H1 (cell line): Measurements from ENCODE around the gene ABCG8. TPM values are rescaled to one million over a fixed set of nuclear protein-coding genes. Genes with fewer than 3 reads are reported as not detected.

Source experiments
- CTCF ChIA-PET: fragments of 300-600 bp; sonication (Branson Sonifier 250); formaldehyde crosslinking; loops from one replicate; lab custom pipeline; 2021; ENCODE audit not compliant: partially characterized antibody; lab: Charles Lee
- POLR2A ChIA-PET: fragments of 300-600 bp; sonication (Branson Sonifier 250); formaldehyde crosslinking; loops from one replicate; lab custom pipeline; 2021; ENCODE audit warnings: inconsistent platforms; ENCODE audit not compliant: partially characterized antibody; lab: Charles Lee
- DNase-seq, 2 experiments: peaks; one replicate each; pipeline versions ENCODE4 v3.0.0 to v3.0.0-alpha.2; 2010 to 2022; ENCODE audit warnings: low spot score in 2 of 2, low read depth in 1 of 2, mixed read lengths in 1 of 2
- FAIRE-seq: peaks from 2 replicates; lab custom pipeline; 2011; peaks lifted over from hg19 to GRCh38; lab: Jason Lieb, UNC
- H2AFZ ChIP-seq: 2 replicates; pipeline ENCODE4 v1.8.1; 2012; ENCODE audit warnings: low read length, inconsistent platforms
- H2AK5ac ChIP-seq: 2 replicates; pipeline ENCODE4 v1.6.1; 2013; ENCODE audit warnings: low read depth, low read length
- H2BK120ac ChIP-seq: replicated peaks from 2 replicates; pipeline ENCODE3; 2013; ENCODE audit warnings: low read depth, low read length, inconsistent platforms
- H2BK12ac ChIP-seq: 2 replicates; pipeline ENCODE4 v1.6.1; 2013; ENCODE audit warnings: low read depth, low read length
- H2BK15ac ChIP-seq: 2 replicates; pipeline ENCODE4 v1.6.1; 2013; ENCODE audit warnings: low read length
- H2BK20ac ChIP-seq: 2 replicates; pipeline ENCODE4 v1.6.1; 2013; ENCODE audit warnings: low read length
- H2BK5ac ChIP-seq: 2 replicates; pipeline ENCODE4 v1.6.1; 2013; ENCODE audit warnings: low read depth, low read length
- H3K14ac ChIP-seq: 2 replicates; pipeline ENCODE4 v1.6.1; 2013; ENCODE audit warnings: inconsistent platforms; ENCODE audit not compliant: insufficient read length
- H3K18ac ChIP-seq: 2 replicates; pipeline ENCODE4 v1.6.1; 2013; ENCODE audit warnings: low read length; ENCODE audit errors: extremely low read depth
- H3K23ac ChIP-seq: 2 replicates; pipeline ENCODE4 v1.6.1; 2013; ENCODE audit warnings: inconsistent platforms; ENCODE audit not compliant: insufficient read length
- H3K23me2 ChIP-seq: 2 replicates; pipeline ENCODE4 v1.6.1; 2013; ENCODE audit warnings: low read depth, low read length
- H3K27ac ChIP-seq: 2 replicates; pipeline ENCODE4 v1.6.1; 2011; ENCODE audit warnings: low read depth, low read length, inconsistent platforms
- H3K27me3 ChIP-seq, 4 experiments: replicated peaks in 1 of 4; 1 replicate in 1 of 4; 2 replicates in 3 of 4; pipeline versions ENCODE4 v1.6.1 to v1.8.1; 2011 to 2013; ENCODE audit warnings: low read length in 3 of 4, mild to moderate bottlenecking in 3 of 4, inconsistent platforms in 2 of 4, mixed read lengths in 2 of 4, moderate library complexity in 1 of 4; ENCODE audit not compliant: control insufficient read depth in 3 of 4, insufficient read depth in 3 of 4; ENCODE audit errors: extremely low read depth in 1 of 4
- H3K36me3 ChIP-seq, 4 experiments: 2 replicates each; pipeline versions ENCODE4 v1.6.1 to v1.8.1; 2011 to 2013; ENCODE audit warnings: mild to moderate bottlenecking in 4 of 4, low read length in 3 of 4, moderate library complexity in 2 of 4, control low read depth in 1 of 4, inconsistent platforms in 1 of 4; ENCODE audit not compliant: insufficient read depth in 4 of 4, control insufficient read depth in 2 of 4
- H3K4ac ChIP-seq: replicated peaks from 2 replicates; pipeline ENCODE3; 2013; ENCODE audit warnings: low read length, low read depth, mixed read lengths, inconsistent platforms; ENCODE audit not compliant: insufficient read length
- H3K4me1 ChIP-seq, 4 experiments: replicated peaks in 1 of 4; 1 replicate in 1 of 4; 2 replicates in 3 of 4; pipeline versions ENCODE4 v1.6.1 to v1.8.1; 2011 to 2013; ENCODE audit warnings: low read length in 3 of 4, inconsistent platforms in 2 of 4, mixed read lengths in 1 of 4; ENCODE audit not compliant: insufficient read depth in 4 of 4, control insufficient read depth in 3 of 4
- H3K4me2 ChIP-seq, 2 experiments: 2 replicates each; pipeline versions ENCODE4 v1.6.1 to v1.8.1; 2011 to 2013; ENCODE audit warnings: low read depth in 2 of 2, low read length in 2 of 2, control low read depth in 1 of 2, inconsistent platforms in 1 of 2, mild to moderate bottlenecking in 1 of 2; ENCODE audit not compliant: insufficient read depth in 1 of 2
- H3K4me3 ChIP-seq, 4 experiments: fragments of 200-600, 300-600 bp in 1 of 4; sonication (generic), shearing (Covaris generic), sonication (Bioruptor Twin) in 1 of 4; 2 replicates each; pipeline versions ENCODE4 v1.5.1 to v1.8.1; 2011 to 2016; ENCODE audit warnings: low read length in 4 of 4, low read depth in 3 of 4, control low read depth in 2 of 4, inconsistent platforms in 2 of 4, mild to moderate bottlenecking in 2 of 4, mixed read lengths in 1 of 4, moderate library complexity in 1 of 4; ENCODE audit not compliant: insufficient read depth in 2 of 4; ENCODE audit errors: extremely low read depth in 1 of 4
- H3K56ac ChIP-seq: replicated peaks from 2 replicates; pipeline ENCODE3; 2013; ENCODE audit warnings: low read depth, mild to moderate bottlenecking, mixed read lengths, low read length, inconsistent platforms; ENCODE audit not compliant: insufficient read length
- H3K79me1 ChIP-seq: 2 replicates; pipeline ENCODE4 v1.6.1; 2013; ENCODE audit warnings: low read depth, low read length, control low read depth
- H3K79me2 ChIP-seq, 2 experiments: 2 replicates each; pipeline versions ENCODE4 v1.6.1 to v1.8.1; 2012 to 2013; ENCODE audit warnings: low read length in 2 of 2, mild to moderate bottlenecking in 2 of 2, inconsistent platforms in 1 of 2; ENCODE audit not compliant: insufficient read depth in 2 of 2, control insufficient read depth in 1 of 2
- H3K9ac ChIP-seq, 4 experiments: replicated peaks in 1 of 4; 1 replicate in 1 of 4; 2 replicates in 3 of 4; pipeline versions ENCODE4 v1.6.1 to v1.8.1; 2011 to 2013; ENCODE audit warnings: low read depth in 3 of 4, low read length in 3 of 4, control low read depth in 2 of 4, mild to moderate bottlenecking in 2 of 4, moderate library complexity in 2 of 4, inconsistent platforms in 1 of 4; ENCODE audit errors: extremely low read depth in 1 of 4
- H3K9me3 ChIP-seq, 2 experiments: 2 replicates each; pipeline versions ENCODE4 v1.6.1 to v1.8.1; 2012 to 2013; ENCODE audit warnings: mild to moderate bottlenecking in 2 of 2, moderate library complexity in 2 of 2, control low read depth in 1 of 2, inconsistent platforms in 1 of 2, low read depth in 1 of 2, low read length in 1 of 2, mixed read lengths in 1 of 2; ENCODE audit not compliant: insufficient read depth in 2 of 2
- H4K20me1 ChIP-seq, 2 experiments: replicated peaks in 1 of 2; 2 replicates each; pipeline versions ENCODE3 to v1.8.1; 2011 to 2013; ENCODE audit warnings: inconsistent platforms in 2 of 2, low read length in 2 of 2, mild to moderate bottlenecking in 1 of 2; ENCODE audit not compliant: insufficient read depth in 2 of 2, control insufficient read depth in 1 of 2
- H4K5ac ChIP-seq: 2 replicates; pipeline ENCODE4 v1.6.1; 2013; ENCODE audit warnings: low read length, low read depth, mixed read lengths, inconsistent platforms; ENCODE audit not compliant: insufficient read length
- H4K8ac ChIP-seq: 2 replicates; pipeline ENCODE4 v1.8.0; 2013; ENCODE audit warnings: mild to moderate bottlenecking, moderate library complexity, low read length, inconsistent platforms; ENCODE audit not compliant: insufficient read depth; ENCODE audit errors: extremely low read depth
- H4K91ac ChIP-seq: replicated peaks from 2 replicates; pipeline ENCODE3; 2013; ENCODE audit warnings: low read length, mixed read lengths, inconsistent platforms; ENCODE audit not compliant: insufficient read length
- ASH2L ChIP-seq: fragments of 200-600, 300-600 bp; sonication (generic); IDR thresholded peaks from one replicate; pipeline ENCODE4 v1.7.1; 2017; ENCODE audit warnings: low read length
- ATF2 ChIP-seq: IDR thresholded peaks from 2 replicates; pipeline ENCODE4 v1.6.1; 2012; ENCODE audit warnings: low read length, inconsistent platforms
- CREB1 ChIP-seq: IDR thresholded peaks from 2 replicates; pipeline ENCODE4 v1.6.1; 2012; ENCODE audit warnings: inconsistent platforms
- SP4 ChIP-seq: IDR thresholded peaks from 2 replicates; pipeline ENCODE4 v1.6.1; 2012; ENCODE audit warnings: low read length, inconsistent platforms
- WGBS, 2 experiments: shearing (Covaris generic) in 1 of 2; methylation state at CpG; one replicate each; pipeline versions ENCODE4 v1.1.6 to v1.1.7; 2013 to 2015; ENCODE audit warnings: low lambda C conversion rate in 2 of 2, mixed read lengths in 2 of 2, inconsistent platforms in 1 of 2, low coverage in 1 of 2, missing lambda C conversion rate in 1 of 2; ENCODE audit not compliant: insufficient replicate concordance in 2 of 2, insufficient coverage in 1 of 2, insufficient read length in 1 of 2; ENCODE audit errors: extremely low coverage in 1 of 2, missing lambda C conversion rate in 1 of 2; 5-methylcytosine and 5-hydroxymethylcytosine counted together
- polyA plus RNA-seq, 7 experiments: library from polyadenylated mRNA; depleted of rRNA in 3 of 7; stranded (reverse) in 5 of 7; unstranded in 2 of 7; fragments of >200 nt in 5 of 7; fragments of 200-250 nt in 2 of 7; gene quantifications; 1 replicate in 5 of 7; 2 replicates in 1 of 7; 4 replicates in 1 of 7; pipeline versions ENCODE4 v1.2.1 to v1.2.3, GENCODE V29; 2011 to 2013; ENCODE audit warnings: missing spikeins in 2 of 7, mixed read lengths in 2 of 7
- total RNA-seq: library from RNA; stranded (reverse); fragmentation: NEBNext Ultra II Directional; extraction: Animal tissue kit (Norgen Biotek cat#: 25700); gene quantifications from 2 replicates; pipeline ENCODE4 v1.2.1, GENCODE V29; 2021

ABCG8 gene
- total and polyA plus RNA-seq, 2 of the 8 experiments (the other 6 are each of a cell fraction or from before 2014, with no cell fraction given): not detected

- Histone ChIP-seq H4K5ac (no peak overlapping the region), H3K79me2 (no peaks in the 10 kb centered on the region), H3K9ac (no peak overlapping the region), H4K91ac (no peak overlapping the region), H3K27ac (no peak overlapping the region), H2BK15ac (no peak overlapping the region), H3K4me2 (no peak overlapping the region), H3K27me3 (no peaks in the 10 kb centered on the region), H3K23me2 (no peaks in the 10 kb centered on the region), H2BK12ac (no peak overlapping the region), H3K4me3 (no peak overlapping the region), H2AK5ac (no peak overlapping the region), H3K36me3 (no peaks in the 10 kb centered on the region), H4K8ac (no peak overlapping the region; the same call in 1 of the 2 replicates), H2BK5ac (no peak overlapping the region), H2AFZ (no peak overlapping the region), H3K4me1 (no peaks in the 10 kb centered on the region; a peak in 1 of 7 replicates), H2BK20ac (no peak overlapping the region), H2BK120ac (no peak overlapping the region), H3K4ac (no peak overlapping the region), H3K23ac (no peak overlapping the region), H3K9me3 (no peaks in the 10 kb centered on the region), H4K20me1 (no peaks in the 10 kb centered on the region), H3K56ac (no peak overlapping the region), H3K18ac (no peak overlapping the region), H3K14ac (no peak overlapping the region), H3K79me1 (no peaks in the 10 kb centered on the region)
- ChIA-PET CTCF (interaction anchor here (0.6 to 0.8 kb wide), 2 partner anchors 47 to 236 kb away, joined by 3 read pairs; no protein-coding TSS in a partner anchor), POLR2A (interaction anchor here (0.6 kb wide), 1 partner anchor 90 kb away, joined by 3 read pairs; no protein-coding TSS in a partner anchor)
- DNase-seq: no peak
- FAIRE-seq: no peak
- WGBS, 2 experiments: 86% methylated on average over 1 of the region's 1 CpG; no CpG with 5 or more reads in 1 of the 2 experiments
- TF ChIP-seq SP4 (no peak), CREB1 (no peak), ATF2 (no peak), ASH2L (no peak)
These were observed 6.4 kb downstream of the ABCG8 start for GRCh38 chr2:43845181-43845580.
